K562 (cell line): Measurements from ENCODE around the gene PRPSAP2.

Experiments used
- BHLHE40 ChIP-seq: IDR thresholded peaks from 2 replicates; pipeline ENCODE4 v1.6.1; 2011; ENCODE audit warnings: low read length, improper control_type of control experiment
- CBFA2T2 ChIP-seq: fragments of 450-650 bp; conservative IDR thresholded peaks from 2 replicates; pipeline ENCODE4 v1.6.1; 2017; ENCODE audit warnings: mild to moderate bottlenecking
- CTCF ChIP-seq, 3 experiments: IDR thresholded peaks in 2 of 3; conservative IDR thresholded peaks in 1 of 3; 2 replicates each; pipeline ENCODE4 v1.5.1; 2011 to 2012; ENCODE audit warnings: low read length in 3 of 3, mild to moderate bottlenecking in 3 of 3, control low read depth in 2 of 3, improper control_type of control experiment in 1 of 3, inconsistent platforms in 1 of 3, low read depth in 1 of 3, mixed read lengths in 1 of 3, moderate library complexity in 1 of 3; ENCODE audit not compliant: insufficient read depth in 2 of 3
- ILF3 ChIP-seq: fragments of 450-650 bp; IDR thresholded peaks from 2 replicates; pipeline ENCODE4 v1.6.1; 2018; ENCODE audit warnings: antibody characterized with exemption, mild to moderate bottlenecking, moderate library complexity, borderline replicate concordance
- MECOM ChIP-seq: fragments of 250-450 bp; sonication (Bioruptor Pico); IDR thresholded peaks from 2 replicates; pipeline ENCODE4 v1.8.0; 2022; ENCODE audit warnings: inconsistent platforms
- MYC ChIP-seq, 2 experiments: fragments of 250-450 bp in 1 of 2; sonication (Bioruptor Pico) in 1 of 2; IDR thresholded peaks; 2 replicates each; pipeline versions ENCODE4 v1.5.1 to v1.6.1; 2012 to 2021; ENCODE audit warnings: low read depth in 2 of 2, borderline replicate concordance in 1 of 2, improper control_type of control experiment in 1 of 2, low read length in 1 of 2, mild to moderate bottlenecking in 1 of 2, moderate library complexity in 1 of 2
- NR3C1 ChIP-seq: sonication (generic); formaldehyde crosslinking; IDR thresholded peaks from 2 replicates; pipeline ENCODE4 v1.8.1; 2022; ENCODE audit warnings: missing genetic modification reagents
- PBX2 ChIP-seq, 2 experiments: IDR thresholded peaks in 1 of 2; conservative IDR thresholded peaks in 1 of 2; 2 replicates each; pipeline ENCODE4 v1.6.1; 2016; ENCODE audit warnings: low read depth in 2 of 2, mild to moderate bottlenecking in 1 of 2, missing compliant biosample characterization in 1 of 2, missing genetic modification characterization in 1 of 2, moderate library complexity in 1 of 2
- PHF8 ChIP-seq: fragments of 200-600 bp; sonication (generic); IDR thresholded peaks from 2 replicates; pipeline ENCODE4 v1.6.1; 2012; ENCODE audit warnings: mixed run types, mild to moderate bottlenecking, inconsistent platforms, low read length, moderate library complexity, borderline replicate concordance
- POLR2A ChIP-seq: fragments of 450-650 bp; conservative IDR thresholded peaks from 2 replicates; pipeline ENCODE4 v1.6.1; 2016
- POLR2AphosphoS5 ChIP-seq: IDR thresholded peaks from 2 replicates; pipeline ENCODE4 v1.6.1; 2011; ENCODE audit warnings: mild to moderate bottlenecking, low read depth, low read length, moderate library complexity; ENCODE audit not compliant: control insufficient read depth, insufficient read depth
- ZMIZ1 ChIP-seq, 2 experiments: fragments of 150-350 bp in 1 of 2; IDR thresholded peaks; 2 replicates each; pipeline ENCODE4 v1.6.1; 2012 to 2016; ENCODE audit warnings: low read depth in 2 of 2, low read length in 2 of 2, mild to moderate bottlenecking in 1 of 2, moderate library complexity in 1 of 2

GRCh38 chr17:18949566-18949965 lies 91.6 kb downstream of the PRPSAP2 start:
- TF ChIP-seq CTCF (IDR thresholded peaks at IDR 0.05 in 2 of 3, conservative IDR thresholded peaks at IDR 0.05 in 1 of 3; ENCODE audit: insufficient read depth in 2 of 3, low read depth in 1 of 3, low read length in 3 of 3) = no peak
- TF ChIP-seq POLR2A = no peak
- TF ChIP-seq POLR2AphosphoS5 = no peak
- TF ChIP-seq CBFA2T2 = no peak
- no peak for TF ChIP-seq PHF8
- no peak for TF ChIP-seq PBX2 (CRISPR knock-in tag; IDR thresholded peaks at IDR 0.05; ENCODE audit: low read depth)
- no peak for TF ChIP-seq PBX2 (tag; conservative IDR thresholded peaks at IDR 0.05; ENCODE audit: low read depth)
- TF ChIP-seq BHLHE40 = no peak
- no peak for TF ChIP-seq ILF3
- TF ChIP-seq ZMIZ1 (IDR thresholded peaks at IDR 0.05; ENCODE audit: low read depth in 2 of 2, low read length in 2 of 2) = no peak
- no peak for TF ChIP-seq MECOM (CRISPR knock-in tag)
- no peak for TF ChIP-seq MYC (IDR thresholded peaks at IDR 0.05; ENCODE audit: low read depth, low read length)
- TF ChIP-seq MYC (CRISPR knock-in tag; IDR thresholded peaks at IDR 0.05; ENCODE audit: borderline replicate concordance, low read depth) = no peak
- no peak for TF ChIP-seq NR3C1
